SH-SY5Y (cell line): ENCODE results near the gene DLGAP1.

Experiments used
- GATA2 ChIP-seq: IDR thresholded peaks from 2 replicates; pipeline ENCODE4 v1.6.1; 2011; ENCODE audit warnings: mild to moderate bottlenecking, low read depth, low read length
- GATA3 ChIP-seq: IDR thresholded peaks from 2 replicates; pipeline ENCODE4 v1.6.1; 2011; ENCODE audit warnings: low read depth, mild to moderate bottlenecking, low read length, moderate library complexity

DNA sequence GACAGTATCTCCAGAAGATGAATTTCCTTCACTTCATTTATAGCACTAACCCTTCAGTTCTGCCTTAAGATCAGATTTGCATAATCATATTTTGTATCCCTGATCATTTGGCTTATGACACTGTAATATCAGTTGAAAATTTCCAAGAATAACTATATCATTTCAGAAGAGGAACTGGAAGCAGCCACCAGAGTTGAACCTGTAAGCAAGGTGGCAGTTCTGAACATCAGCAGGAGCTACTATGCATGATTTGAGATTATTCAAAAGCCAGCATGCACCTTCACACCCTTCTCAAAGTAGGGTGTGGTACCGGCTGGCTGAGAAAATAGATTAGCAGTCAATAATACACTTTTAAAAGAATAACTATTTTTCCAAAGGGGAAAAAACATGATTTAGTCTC, 328.2 kb downstream of the DLGAP1 start:
- TF ChIP-seq GATA2 (no peak), GATA3 (no peak)
